Esophagus muscularis mucosa (tissue), 4 donors: ENCODE measurements around the gene ATF7.

Experiments used
- EP300 ChIP-seq: sonication (generic); formaldehyde crosslinking; IDR thresholded peaks from one replicate; pipeline ENCODE4 v1.6.1; 2017; ENCODE audit warnings: antibody characterized with exemption
- POLR2A ChIP-seq: fragments of 450-650 bp; IDR thresholded peaks from one replicate; pipeline ENCODE4 v1.6.1; 2017; ENCODE audit warnings: antibody characterized with exemption, moderate library complexity, mild to moderate bottlenecking, low read depth
- POLR2AphosphoS5 ChIP-seq, 2 donors: sonication (generic); formaldehyde crosslinking; IDR thresholded peaks; one replicate each; pipeline ENCODE4 v1.6.1; 2017; ENCODE audit warnings: antibody characterized with exemption in 2 of 2
- TF ChIP-seq, protein P1 (sequence below), 3 experiments: fragments of 200-600 bp in 2 of 3; fragments of 450-650 bp in 1 of 3; sonication (generic) in 2 of 3; IDR thresholded peaks; one replicate each; pipeline ENCODE4 v1.5.1; 2017 to 2019; ENCODE audit warnings: antibody characterized with exemption in 3 of 3, mild to moderate bottlenecking in 2 of 3, moderate library complexity in 1 of 3

- TF ChIP-seq, protein P1, sequence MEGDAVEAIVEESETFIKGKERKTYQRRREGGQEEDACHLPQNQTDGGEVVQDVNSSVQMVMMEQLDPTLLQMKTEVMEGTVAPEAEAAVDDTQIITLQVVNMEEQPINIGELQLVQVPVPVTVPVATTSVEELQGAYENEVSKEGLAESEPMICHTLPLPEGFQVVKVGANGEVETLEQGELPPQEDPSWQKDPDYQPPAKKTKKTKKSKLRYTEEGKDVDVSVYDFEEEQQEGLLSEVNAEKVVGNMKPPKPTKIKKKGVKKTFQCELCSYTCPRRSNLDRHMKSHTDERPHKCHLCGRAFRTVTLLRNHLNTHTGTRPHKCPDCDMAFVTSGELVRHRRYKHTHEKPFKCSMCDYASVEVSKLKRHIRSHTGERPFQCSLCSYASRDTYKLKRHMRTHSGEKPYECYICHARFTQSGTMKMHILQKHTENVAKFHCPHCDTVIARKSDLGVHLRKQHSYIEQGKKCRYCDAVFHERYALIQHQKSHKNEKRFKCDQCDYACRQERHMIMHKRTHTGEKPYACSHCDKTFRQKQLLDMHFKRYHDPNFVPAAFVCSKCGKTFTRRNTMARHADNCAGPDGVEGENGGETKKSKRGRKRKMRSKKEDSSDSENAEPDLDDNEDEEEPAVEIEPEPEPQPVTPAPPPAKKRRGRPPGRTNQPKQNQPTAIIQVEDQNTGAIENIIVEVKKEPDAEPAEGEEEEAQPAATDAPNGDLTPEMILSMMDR (IDR thresholded peaks at IDR 0.05), result no peak
- TF ChIP-seq POLR2AphosphoS5 (IDR thresholded peaks at IDR 0.05) (no peak), POLR2A (no peak), EP300 (no peak)
Measured at GRCh38 chr12:53532524-53533445, 93.4 kb downstream of the ATF7 start.
